Peyer's patch (tissue), 4 donors: ENCODE data around the gene TRIM8. TPM values are rescaled to one million over a fixed set of nuclear protein-coding genes. Genes with fewer than 3 reads are reported as not detected.
A peak's percentile ranks its signal among the peaks of the same experiment; 100 is the strongest.

Experiments used
- DNase-seq, 3 donors: peaks; one replicate each; pipeline ENCODE4 v3.0.0-alpha.2; 2017 to 2019
- H3K27ac ChIP-seq, 4 donors: fragments of 200-600 bp; sonication (generic); one replicate each; pipeline ENCODE4 v1.5.1; 2016 to 2019
- H3K27me3 ChIP-seq, 2 donors: fragments of 200-600 bp; sonication (generic); one replicate each; pipeline ENCODE4 v1.5.1; 2019
- H3K36me3 ChIP-seq, 3 donors: fragments of 200-600 bp; sonication (generic); one replicate each; pipeline ENCODE4 v1.5.1; 2016 to 2019
- H3K4me1 ChIP-seq, 4 donors: fragments of 200-600 bp; sonication (generic); one replicate each; pipeline ENCODE4 v1.5.1; 2016 to 2019
- H3K4me3 ChIP-seq, 4 donors: fragments of 200-600 bp; sonication (generic); 1 replicate in 3 of 4; 2 replicates in 1 of 4; pipeline ENCODE4 v1.5.1; 2016 to 2019; ENCODE audit warnings: mild to moderate bottlenecking in 1 of 4
- H3K9me3 ChIP-seq, 4 donors: fragments of 200-600 bp; sonication (generic); one replicate each; pipeline ENCODE4 v1.5.1; 2016 to 2019; ENCODE audit warnings: mild to moderate bottlenecking in 1 of 4
- POLR2A ChIP-seq, 2 donors: fragments of 450-650 bp; IDR thresholded peaks; one replicate each; pipeline ENCODE4 v1.5.1; 2017; ENCODE audit warnings: antibody characterized with exemption in 2 of 2, mild to moderate bottlenecking in 2 of 2, moderate library complexity in 2 of 2
- total RNA-seq, 4 donors: library from RNA; depleted of rRNA; stranded (reverse); fragments of >200 nt; gene quantifications; one replicate each; pipeline ENCODE4 v1.1.0, GENCODE V29; 2016
- TF ChIP-seq, protein P1 (sequence below), 6 experiments: fragments of 450-650 bp in 4 of 6; fragments of 200-600 bp in 2 of 6; sonication (generic) in 1 of 6; IDR thresholded peaks; one replicate each; pipeline ENCODE4 v1.5.1; 2017 to 2019; ENCODE audit warnings: antibody characterized with exemption in 6 of 6, mild to moderate bottlenecking in 3 of 6, moderate library complexity in 1 of 6

Gene TRIM8
- total RNA-seq, 4 donors from 2014 or later: 88.3 to 154 (median 119) TPM

- Histone ChIP-seq H3K4me3 (peak overlapping the region in 3 of 4 donors; percentile 28 to 93 (median 73)), H3K36me3 (peaks cover 0 to 32% (median 0%) of the 10 kb centered on the region in 3 donors), H3K4me1 (peaks cover 16 to 77% (median 61%) of the 10 kb centered on the region in 4 donors), H3K27ac (peak overlapping the region; percentile 98 to 100 (median 100)), H3K27me3 (no peaks in the 10 kb centered on the region), H3K9me3 (no peaks in the 10 kb centered on the region)
- no peak for TF ChIP-seq POLR2A (IDR thresholded peaks at IDR 0.05)
- TF ChIP-seq, protein P1, sequence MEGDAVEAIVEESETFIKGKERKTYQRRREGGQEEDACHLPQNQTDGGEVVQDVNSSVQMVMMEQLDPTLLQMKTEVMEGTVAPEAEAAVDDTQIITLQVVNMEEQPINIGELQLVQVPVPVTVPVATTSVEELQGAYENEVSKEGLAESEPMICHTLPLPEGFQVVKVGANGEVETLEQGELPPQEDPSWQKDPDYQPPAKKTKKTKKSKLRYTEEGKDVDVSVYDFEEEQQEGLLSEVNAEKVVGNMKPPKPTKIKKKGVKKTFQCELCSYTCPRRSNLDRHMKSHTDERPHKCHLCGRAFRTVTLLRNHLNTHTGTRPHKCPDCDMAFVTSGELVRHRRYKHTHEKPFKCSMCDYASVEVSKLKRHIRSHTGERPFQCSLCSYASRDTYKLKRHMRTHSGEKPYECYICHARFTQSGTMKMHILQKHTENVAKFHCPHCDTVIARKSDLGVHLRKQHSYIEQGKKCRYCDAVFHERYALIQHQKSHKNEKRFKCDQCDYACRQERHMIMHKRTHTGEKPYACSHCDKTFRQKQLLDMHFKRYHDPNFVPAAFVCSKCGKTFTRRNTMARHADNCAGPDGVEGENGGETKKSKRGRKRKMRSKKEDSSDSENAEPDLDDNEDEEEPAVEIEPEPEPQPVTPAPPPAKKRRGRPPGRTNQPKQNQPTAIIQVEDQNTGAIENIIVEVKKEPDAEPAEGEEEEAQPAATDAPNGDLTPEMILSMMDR (IDR thresholded peaks at IDR 0.05): no peak
- no peak for DNase-seq
These were observed 5.7 kb downstream of the TRIM8 start for GRCh38 chr10:102649797-102650654.

GRCh38 chr10:102650655-102651454 lies 6.6 kb downstream of the TRIM8 start:
- peaks cover 16 to 80% (median 61%) of the 10 kb centered on the region in 4 donors for H3K4me1 ChIP-seq
- TF ChIP-seq POLR2A (IDR thresholded peaks at IDR 0.05): no peak
- peak overlapping the region in 3 of 4 donors; percentile 22 to 93 (median 73) for H3K4me3 ChIP-seq
- H3K27me3 ChIP-seq: no peaks in the 10 kb centered on the region
- peaks cover 0 to 40% (median 0%) of the 10 kb centered on the region in 3 donors for H3K36me3 ChIP-seq
- no peaks in the 10 kb centered on the region for H3K9me3 ChIP-seq
- DNase-seq: peak in 1 of 3 donors; percentile 62
- H3K27ac ChIP-seq: peak overlapping the region; percentile 98 to 100 (median 100)

DNA sequence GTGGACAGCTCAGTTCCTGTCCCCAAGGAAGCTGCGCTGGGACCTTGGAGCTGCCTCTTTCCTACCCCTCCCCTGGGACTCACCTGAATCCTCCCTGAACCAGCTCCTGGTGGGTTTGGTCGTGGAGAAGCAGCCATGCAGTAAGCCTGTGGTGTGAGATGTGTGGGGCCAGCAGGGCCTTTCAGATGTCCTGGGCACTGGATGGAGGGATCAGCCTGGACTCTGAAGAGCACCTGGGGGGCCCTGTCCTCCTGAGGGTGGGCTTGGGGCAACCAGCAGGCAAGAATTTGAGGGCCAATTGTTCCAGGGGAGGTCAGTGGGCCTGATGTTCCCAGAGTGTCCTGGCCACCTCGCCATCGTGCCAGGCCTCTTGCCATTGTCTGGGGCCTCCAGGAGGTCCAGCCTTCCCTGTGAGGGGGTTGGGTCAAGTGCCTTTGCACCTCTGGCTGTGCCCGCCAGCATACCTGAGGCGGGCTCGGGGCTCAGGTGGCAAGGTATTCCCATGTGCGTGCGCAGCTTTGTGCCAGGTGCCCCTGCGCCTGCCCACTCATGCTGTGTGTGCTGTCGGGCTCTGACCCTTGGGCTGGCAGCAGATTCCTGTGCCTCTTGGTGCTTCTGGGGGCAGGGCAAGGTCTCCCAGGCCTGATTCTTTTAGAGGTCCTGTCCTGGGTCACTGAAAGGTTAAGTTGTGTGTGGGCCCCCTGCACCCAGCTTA lies 7.3 kb downstream of the TRIM8 start:
- peaks cover 0 to 48% (median 0%) of the 10 kb centered on the region in 3 donors for H3K36me3 ChIP-seq
- no peaks in the 10 kb centered on the region for H3K27me3 ChIP-seq
- peaks cover 16 to 83% (median 61%) of the 10 kb centered on the region in 4 donors for H3K4me1 ChIP-seq
- no peak for DNase-seq
- peak overlapping the region; percentile 98 to 100 (median 100) for H3K27ac ChIP-seq
- TF ChIP-seq, protein P1 (IDR thresholded peaks at IDR 0.05): no peak
- TF ChIP-seq POLR2A (IDR thresholded peaks at IDR 0.05): no peak
- no peaks in the 10 kb centered on the region for H3K9me3 ChIP-seq
- H3K4me3 ChIP-seq: peak overlapping the region in 1 of 4 donors; percentile 22

GRCh38 chr10:102652170-102652916 lies 8.1 kb downstream of the TRIM8 start:
- H3K9me3 ChIP-seq: no peaks in the 10 kb centered on the region
- H3K4me3 ChIP-seq: no peak overlapping the region
- no peak for TF ChIP-seq POLR2A (IDR thresholded peaks at IDR 0.05)
- peak in 1 of 3 donors; percentile 44 for DNase-seq
- H3K27me3 ChIP-seq: no peaks in the 10 kb centered on the region
- H3K4me1 ChIP-seq: peaks cover 15 to 83% (median 55%) of the 10 kb centered on the region in 4 donors
- peak overlapping the region; percentile 98 to 100 (median 100) for H3K27ac ChIP-seq
- peaks cover 0 to 55% (median 0%) of the 10 kb centered on the region in 3 donors for H3K36me3 ChIP-seq

DNA sequence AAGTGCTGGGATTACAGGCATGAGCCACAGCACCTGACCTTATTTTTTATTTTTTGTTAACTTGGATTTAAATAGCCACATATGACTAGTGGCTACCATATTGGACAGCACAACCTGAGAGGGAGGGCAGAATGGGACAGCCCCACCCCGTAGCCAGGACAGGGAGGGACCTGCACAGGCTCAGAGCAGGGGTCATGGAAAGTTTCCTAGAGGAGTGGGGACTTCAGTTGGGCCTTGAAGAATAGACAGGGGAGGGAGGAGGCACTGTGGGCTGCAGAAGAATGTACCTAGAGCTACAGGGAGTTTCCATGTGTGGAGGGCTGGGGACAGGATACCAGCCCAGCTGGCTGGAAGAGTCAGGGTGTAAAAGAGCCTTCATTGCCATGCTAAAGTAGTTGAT lies 8.8 kb downstream of the TRIM8 start:
- no peaks in the 10 kb centered on the region for H3K9me3 ChIP-seq
- no peaks in the 10 kb centered on the region for H3K27me3 ChIP-seq
- TF ChIP-seq, protein P1 (IDR thresholded peaks at IDR 0.05): no peak
- TF ChIP-seq POLR2A (IDR thresholded peaks at IDR 0.05): no peak
- H3K27ac ChIP-seq: peak overlapping the region in 3 of 4 donors; percentile 2 to 100 (median 17)
- peaks cover 13 to 83% (median 51%) of the 10 kb centered on the region in 4 donors for H3K4me1 ChIP-seq
- no peak overlapping the region for H3K4me3 ChIP-seq
- no peak for DNase-seq
- H3K36me3 ChIP-seq: peaks cover 0 to 62% (median 0%) of the 10 kb centered on the region in 3 donors
